ENCODE data around the gene SPAG9.

SPAG9 gene

DNA sequence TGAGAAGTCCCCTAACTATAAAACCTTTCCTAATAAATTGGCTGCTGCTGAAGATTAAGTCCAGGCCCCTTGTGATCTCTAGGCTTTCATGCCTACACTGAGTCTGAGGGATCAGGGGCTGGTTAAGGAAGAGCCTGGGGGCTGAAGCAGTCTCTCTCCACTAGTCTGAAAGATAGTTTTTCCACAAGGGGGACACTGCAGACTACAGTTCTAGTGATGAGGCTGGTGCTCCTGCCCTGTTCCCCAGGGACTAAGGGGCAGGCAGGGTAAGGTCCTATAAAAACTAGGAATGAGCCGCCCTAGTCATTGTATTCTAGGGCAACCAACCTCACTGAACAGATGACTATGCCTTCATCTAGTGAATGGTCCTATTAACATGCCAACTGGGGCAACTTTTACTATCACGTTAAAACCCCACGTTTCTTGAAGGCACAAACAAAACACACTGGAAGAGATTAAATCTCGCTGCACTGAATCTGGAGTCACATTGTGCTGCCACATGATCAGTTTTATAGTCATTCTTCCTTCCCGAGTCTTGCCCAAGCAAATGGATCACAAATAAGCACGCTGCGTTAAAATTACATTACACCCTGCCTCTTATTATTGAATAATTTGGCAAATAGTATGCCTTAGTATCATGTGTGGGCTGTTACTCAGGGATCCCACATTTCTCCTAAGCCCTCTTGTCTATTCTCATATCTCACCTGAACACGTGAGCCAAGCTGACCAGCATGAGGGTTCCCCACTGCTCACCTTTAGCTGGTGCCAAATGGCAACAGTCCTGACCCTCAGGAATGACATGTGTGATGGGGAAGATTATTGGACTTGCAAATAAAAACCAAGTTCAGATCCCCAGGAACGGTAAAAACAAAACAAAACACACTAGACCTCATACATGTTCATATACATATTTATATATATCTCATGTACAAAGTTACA is 159.1 kb downstream of the SPAG9 start:
- Histone ChIP-seq H3K4me3 (ENCODE audit: low read length) (no peak overlapping the region), H3K27ac (ENCODE audit: low read depth, low read length) (no peak overlapping the region), H3K27me3 (ENCODE audit: control insufficient read depth, low read length) (peaks cover under 1% of the 10 kb centered on the region; the same call in 1 of the 2 replicates), H3K36me3 (ENCODE audit: control insufficient read depth, low read length) (peaks cover 18% of the 10 kb centered on the region), H3K9me2 (replicated peaks; ENCODE audit: control insufficient read depth, low read length) (no peaks in the 10 kb centered on the region), H3K79me2 (ENCODE audit: control insufficient read depth, low read length) (no peaks in the 10 kb centered on the region), H3F3A (ENCODE audit: control insufficient read depth, insufficient read depth) (peaks cover 3% of the 10 kb centered on the region; the same call in 1 of the 2 replicates), H3K9me3 (ENCODE audit: control insufficient read depth, insufficient read depth, low read length) (no peaks in the 10 kb centered on the region), H3K4me2 (ENCODE audit: low read length) (no peak overlapping the region), H3K4me1 (ENCODE audit: control insufficient read depth, low read length) (peaks cover 15% of the 10 kb centered on the region), H4K20me1 (ENCODE audit: control insufficient read depth, insufficient read depth, low read depth, low read length) (no peaks in the 10 kb centered on the region)
- TF ChIP-seq EZH2phosphoT487 (IDR thresholded peaks at IDR 0.05; ENCODE audit: borderline replicate concordance, low read length) = no peak
- TF ChIP-seq, protein P1, sequence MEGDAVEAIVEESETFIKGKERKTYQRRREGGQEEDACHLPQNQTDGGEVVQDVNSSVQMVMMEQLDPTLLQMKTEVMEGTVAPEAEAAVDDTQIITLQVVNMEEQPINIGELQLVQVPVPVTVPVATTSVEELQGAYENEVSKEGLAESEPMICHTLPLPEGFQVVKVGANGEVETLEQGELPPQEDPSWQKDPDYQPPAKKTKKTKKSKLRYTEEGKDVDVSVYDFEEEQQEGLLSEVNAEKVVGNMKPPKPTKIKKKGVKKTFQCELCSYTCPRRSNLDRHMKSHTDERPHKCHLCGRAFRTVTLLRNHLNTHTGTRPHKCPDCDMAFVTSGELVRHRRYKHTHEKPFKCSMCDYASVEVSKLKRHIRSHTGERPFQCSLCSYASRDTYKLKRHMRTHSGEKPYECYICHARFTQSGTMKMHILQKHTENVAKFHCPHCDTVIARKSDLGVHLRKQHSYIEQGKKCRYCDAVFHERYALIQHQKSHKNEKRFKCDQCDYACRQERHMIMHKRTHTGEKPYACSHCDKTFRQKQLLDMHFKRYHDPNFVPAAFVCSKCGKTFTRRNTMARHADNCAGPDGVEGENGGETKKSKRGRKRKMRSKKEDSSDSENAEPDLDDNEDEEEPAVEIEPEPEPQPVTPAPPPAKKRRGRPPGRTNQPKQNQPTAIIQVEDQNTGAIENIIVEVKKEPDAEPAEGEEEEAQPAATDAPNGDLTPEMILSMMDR (IDR thresholded peaks at IDR 0.05; ENCODE audit: low read depth, low read length, poor library complexity, severe bottlenecking) = no peak

- TF ChIP-seq EZH2phosphoT487 (IDR thresholded peaks at IDR 0.05; ENCODE audit: borderline replicate concordance, low read length) = no peak
- TF ChIP-seq, protein P1 (IDR thresholded peaks at IDR 0.05; ENCODE audit: low read depth, low read length, poor library complexity, severe bottlenecking) = no peak
- H3K27ac ChIP-seq (ENCODE audit: low read depth, low read length) = no peak overlapping the region
- H3F3A ChIP-seq (ENCODE audit: control insufficient read depth, insufficient read depth) = peaks cover 3% of the 10 kb centered on the region; the same call in 1 of the 2 replicates
- H3K36me3 ChIP-seq (ENCODE audit: control insufficient read depth, low read length) = no peaks in the 10 kb centered on the region; the same call in 1 of the 2 replicates
- H3K79me2 ChIP-seq (ENCODE audit: control insufficient read depth, low read length) = no peaks in the 10 kb centered on the region
- H3K4me2 ChIP-seq (ENCODE audit: low read length) = no peak overlapping the region
- peaks cover 2% of the 10 kb centered on the region; the same call in 1 of the 2 replicates for H3K27me3 ChIP-seq (ENCODE audit: control insufficient read depth, low read length)
- H3K4me1 ChIP-seq (ENCODE audit: control insufficient read depth, low read length) = peaks cover 4% of the 10 kb centered on the region
- H3K4me3 ChIP-seq (ENCODE audit: low read length) = no peak overlapping the region
- no peaks in the 10 kb centered on the region for H3K9me3 ChIP-seq (ENCODE audit: control insufficient read depth, insufficient read depth, low read length)
- H4K20me1 ChIP-seq (ENCODE audit: control insufficient read depth, insufficient read depth, low read depth, low read length) = no peaks in the 10 kb centered on the region
- H3K9me2 ChIP-seq (replicated peaks; ENCODE audit: control insufficient read depth, low read length) = no peaks in the 10 kb centered on the region
Observed at GRCh38 chr17:50959341-50959740, 161.3 kb downstream of the SPAG9 start.

GRCh38 chr17:50957600-50958575 is 162.8 kb downstream of the SPAG9 start:
- peaks cover 4% of the 10 kb centered on the region for H3K4me1 ChIP-seq (ENCODE audit: control insufficient read depth, low read length)
- H4K20me1 ChIP-seq (ENCODE audit: control insufficient read depth, insufficient read depth, low read depth, low read length) = no peaks in the 10 kb centered on the region
- TF ChIP-seq, protein P1 (IDR thresholded peaks at IDR 0.05; ENCODE audit: low read depth, low read length, poor library complexity, severe bottlenecking) = no peak
- no peak for TF ChIP-seq EZH2phosphoT487 (IDR thresholded peaks at IDR 0.05; ENCODE audit: borderline replicate concordance, low read length)
- H3K9me3 ChIP-seq (ENCODE audit: control insufficient read depth, insufficient read depth, low read length) = no peaks in the 10 kb centered on the region
- H3K79me2 ChIP-seq (ENCODE audit: control insufficient read depth, low read length) = no peaks in the 10 kb centered on the region
- no peaks in the 10 kb centered on the region; the same call in 1 of the 2 replicates for H3K36me3 ChIP-seq (ENCODE audit: control insufficient read depth, low read length)
- no peak overlapping the region for H3K27ac ChIP-seq (ENCODE audit: low read depth, low read length)
- peaks cover 3% of the 10 kb centered on the region; the same call in 1 of the 2 replicates for H3F3A ChIP-seq (ENCODE audit: control insufficient read depth, insufficient read depth)
- no peak overlapping the region for H3K4me3 ChIP-seq (ENCODE audit: low read length)
- no peaks in the 10 kb centered on the region for H3K9me2 ChIP-seq (replicated peaks; ENCODE audit: control insufficient read depth, low read length)
- H3K27me3 ChIP-seq (ENCODE audit: control insufficient read depth, low read length) = peaks cover 2% of the 10 kb centered on the region; the same call in 1 of the 2 replicates
- no peak overlapping the region for H3K4me2 ChIP-seq (ENCODE audit: low read length)
